Natural killer cell (primary cell): Measurements from ENCODE around the gene SPINK4. TPM values are rescaled to one million over a fixed set of nuclear protein-coding genes. Genes with fewer than 3 reads are reported as not detected.

Experiments used
- ATAC-seq, 3 donors: fragments of 150-1000 bp in 2 of 3; fragments of 200-7000 bp in 1 of 3; cut with Tn5 transposase; 1 replicate in 1 of 3; 2 replicates in 2 of 3; pipeline ENCODE4 v1.10.0; 2021; ENCODE audit warnings: mild to moderate bottlenecking in 2 of 3, moderate library complexity in 2 of 3
- DNase-seq, 2 donors: peaks; one replicate each; pipeline versions ENCODE4 v3.0.0 to v3.0.0-alpha.2; 2013 to 2021; ENCODE audit warnings: mixed read lengths in 1 of 2
- H3K27ac ChIP-seq: one replicate; pipeline ENCODE4 v1.5.1; 2013; ENCODE audit warnings: mild to moderate bottlenecking, low read length
- H3K27me3 ChIP-seq: one replicate; pipeline ENCODE4 v1.6.1; 2013; ENCODE audit warnings: low read length; ENCODE audit not compliant: control insufficient read depth, insufficient read depth
- H3K36me3 ChIP-seq: one replicate; pipeline ENCODE4 v1.6.1; 2013; ENCODE audit warnings: low read length; ENCODE audit not compliant: control insufficient read depth, insufficient read depth
- H3K4me1 ChIP-seq: one replicate; pipeline ENCODE4 v1.6.1; 2013; ENCODE audit warnings: low read length; ENCODE audit not compliant: control insufficient read depth, insufficient read depth
- H3K4me3 ChIP-seq: one replicate; pipeline ENCODE4 v1.5.1; 2013; ENCODE audit warnings: low read length
- H3K9me3 ChIP-seq: one replicate; pipeline ENCODE4 v1.6.1; 2013; ENCODE audit warnings: low read length; ENCODE audit not compliant: control insufficient read depth, insufficient read depth
- H3K27ac Mint-ChIP-seq, 2 donors: one replicate each; pipeline ENCODE4 v1.8.0; 2022; ENCODE audit warnings: mild to moderate bottlenecking in 2 of 2, mixed read lengths in 2 of 2, moderate library complexity in 1 of 2
- H3K27me3 Mint-ChIP-seq, 2 donors: one replicate each; pipeline ENCODE4 v1.8.0; 2022; ENCODE audit warnings: low read depth in 2 of 2, mixed read lengths in 2 of 2
- H3K36me3 Mint-ChIP-seq: one replicate; pipeline ENCODE4 v1.8.0; 2022; ENCODE audit warnings: mixed read lengths
- H3K4me1 Mint-ChIP-seq, 2 donors: one replicate each; pipeline ENCODE4 v1.8.0; 2022; ENCODE audit warnings: mixed read lengths in 2 of 2
- H3K4me3 Mint-ChIP-seq: one replicate; pipeline ENCODE4 v1.8.0; 2022; ENCODE audit warnings: mild to moderate bottlenecking, moderate library complexity, mixed read lengths
- H3K9me3 Mint-ChIP-seq, 2 donors: one replicate each; pipeline ENCODE4 v1.8.0; 2022; ENCODE audit warnings: mixed read lengths in 2 of 2
- WGBS: methylation state at CpG from one replicate; pipeline ENCODE4 v1.1.7; 2013; ENCODE audit warnings: missing lambda C conversion rate; ENCODE audit not compliant: insufficient coverage; 5-methylcytosine and 5-hydroxymethylcytosine counted together
- intact Hi-C: fragments of 100-400 bp; cut with micrococcal nuclease; formaldehyde crosslinking; loops from one replicate; pipeline ENCODE4 v1.14.2; 2022
- total RNA-seq, 4 donors: library from RNA; stranded (reverse); fragments of 120-200 nt in 1 of 4; gene quantifications; one replicate each; pipeline versions ENCODE4 v1.2.3 to v1.2.4, GENCODE V29; 2013 to 2022
- TF ChIP-seq, protein P1 (sequence below): fragments of 200-600 bp; IDR thresholded peaks from one replicate; pipeline ENCODE4 v1.8.0; 2022; ENCODE audit warnings: antibody characterized with exemption

SPINK4 gene
- total RNA-seq, 3 donors from 2014 or later (not counting 1 experiment from before 2014, with no cell fraction given), result not detected

DNA sequence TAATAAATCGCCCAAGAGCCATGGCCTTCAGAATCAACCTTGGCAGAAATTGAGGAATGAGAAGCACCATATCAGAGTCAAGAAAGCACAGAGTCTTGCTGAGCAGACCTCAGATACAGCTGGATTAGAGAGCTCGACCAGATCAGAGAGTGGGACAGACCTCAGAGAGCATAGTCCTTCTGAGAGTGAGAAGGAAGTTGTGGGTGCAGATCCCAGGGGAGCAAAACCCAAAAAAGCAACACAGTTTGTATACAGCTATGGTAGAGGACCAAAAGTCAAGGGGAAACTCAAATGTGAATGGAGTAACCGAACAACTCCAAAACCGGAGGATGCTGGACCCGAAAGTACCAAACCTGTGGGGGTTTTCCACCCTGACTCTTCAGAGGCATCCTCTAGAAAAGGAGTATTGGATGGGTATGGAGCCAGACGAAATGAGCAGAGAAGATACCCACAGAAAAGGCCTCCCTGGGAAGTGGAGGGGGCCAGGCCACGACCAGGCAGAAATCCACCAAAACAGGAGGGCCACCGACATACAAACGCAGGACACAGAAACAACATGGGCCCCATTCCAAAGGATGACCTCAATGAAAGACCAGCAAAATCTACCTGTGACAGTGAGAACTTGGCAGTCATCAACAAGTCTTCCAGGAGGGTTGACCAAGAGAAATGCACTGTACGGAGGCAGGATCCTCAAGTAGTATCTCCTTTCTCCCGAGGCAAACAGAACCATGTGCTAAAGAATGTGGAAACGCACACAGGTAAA is 54.9 kb downstream of the SPINK4 start:
- ATAC-seq (no peak), DNase-seq (no peak)
- Mint-ChIP-seq H3K4me3 (no peak overlapping the region), H3K36me3 (peaks cover 29% of the 10 kb centered on the region), H3K27ac (peak overlapping the region; percentile 36 to 100), H3K9me3 (no peaks in the 10 kb centered on the region), H3K4me1 (peaks cover 73 to 78% of the 10 kb centered on the region in 2 donors), H3K27me3 (peaks cover 0 to 3% of the 10 kb centered on the region in 2 donors)
- Histone ChIP-seq H3K9me3 (no peaks in the 10 kb centered on the region), H3K27ac (peak overlapping the region; percentile 27), H3K27me3 (no peaks in the 10 kb centered on the region), H3K4me1 (peaks cover 42% of the 10 kb centered on the region), H3K4me3 (no peak overlapping the region), H3K36me3 (peaks cover 58% of the 10 kb centered on the region)
- TF ChIP-seq, protein P1, sequence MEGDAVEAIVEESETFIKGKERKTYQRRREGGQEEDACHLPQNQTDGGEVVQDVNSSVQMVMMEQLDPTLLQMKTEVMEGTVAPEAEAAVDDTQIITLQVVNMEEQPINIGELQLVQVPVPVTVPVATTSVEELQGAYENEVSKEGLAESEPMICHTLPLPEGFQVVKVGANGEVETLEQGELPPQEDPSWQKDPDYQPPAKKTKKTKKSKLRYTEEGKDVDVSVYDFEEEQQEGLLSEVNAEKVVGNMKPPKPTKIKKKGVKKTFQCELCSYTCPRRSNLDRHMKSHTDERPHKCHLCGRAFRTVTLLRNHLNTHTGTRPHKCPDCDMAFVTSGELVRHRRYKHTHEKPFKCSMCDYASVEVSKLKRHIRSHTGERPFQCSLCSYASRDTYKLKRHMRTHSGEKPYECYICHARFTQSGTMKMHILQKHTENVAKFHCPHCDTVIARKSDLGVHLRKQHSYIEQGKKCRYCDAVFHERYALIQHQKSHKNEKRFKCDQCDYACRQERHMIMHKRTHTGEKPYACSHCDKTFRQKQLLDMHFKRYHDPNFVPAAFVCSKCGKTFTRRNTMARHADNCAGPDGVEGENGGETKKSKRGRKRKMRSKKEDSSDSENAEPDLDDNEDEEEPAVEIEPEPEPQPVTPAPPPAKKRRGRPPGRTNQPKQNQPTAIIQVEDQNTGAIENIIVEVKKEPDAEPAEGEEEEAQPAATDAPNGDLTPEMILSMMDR, result no peak
- 82% methylated on average over 11 of the region's 12 CpGs for WGBS
- intact Hi-C loops, result loop anchor here (10.0 kb wide), 1 partner anchor 740 kb away; the partner anchor contains the start of genes SMIM27 and TOPORS

DNA sequence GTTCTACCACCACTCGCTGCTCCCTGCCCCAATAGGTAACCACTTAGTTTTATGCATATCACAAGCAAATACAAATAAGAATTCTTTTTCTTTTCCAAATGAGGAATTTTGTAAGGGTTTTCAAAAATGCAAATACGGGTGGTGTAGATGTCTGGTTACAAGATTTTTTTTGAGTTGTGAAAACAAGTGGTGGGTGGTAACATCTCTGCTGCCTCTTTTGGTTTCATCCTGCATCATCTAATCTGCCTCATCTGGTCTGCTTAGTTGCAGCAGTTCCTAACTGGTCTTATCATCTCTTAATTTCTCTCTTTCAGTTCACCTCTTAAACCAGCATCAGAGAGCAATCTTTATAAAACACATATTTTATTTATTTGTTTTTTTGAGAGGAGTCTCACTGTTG is 55.6 kb downstream of the SPINK4 start:
- H3K36me3 ChIP-seq, result peaks cover 62% of the 10 kb centered on the region

DNA sequence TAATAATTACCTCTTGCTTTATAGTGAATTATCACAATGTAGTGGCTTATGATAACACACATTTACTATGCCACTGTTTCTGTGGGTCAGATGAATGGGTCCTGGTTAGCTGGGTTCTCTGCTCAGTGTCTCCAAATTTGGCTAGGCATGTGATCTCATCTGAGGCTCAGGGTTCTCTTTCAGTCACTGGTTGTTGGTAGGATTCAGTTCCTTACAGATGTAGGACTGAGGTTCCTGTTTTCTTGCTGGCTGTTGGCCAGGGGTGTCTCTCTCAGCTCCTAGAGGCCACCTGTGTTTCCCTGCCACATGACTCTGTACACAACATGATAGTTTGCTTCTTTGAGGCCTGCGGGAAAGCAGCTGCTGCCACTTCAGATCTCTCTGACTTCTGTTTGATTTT is 57.5 kb downstream of the SPINK4 start:
- TF ChIP-seq, protein P1, result no peak
- Histone ChIP-seq H3K36me3 (peaks cover 74% of the 10 kb centered on the region), H3K27me3 (no peaks in the 10 kb centered on the region), H3K27ac (peak overlapping the region; percentile 61), H3K9me3 (no peaks in the 10 kb centered on the region), H3K4me3 (no peak overlapping the region), H3K4me1 (peaks cover 26% of the 10 kb centered on the region)
- Mint-ChIP-seq H3K9me3 (no peaks in the 10 kb centered on the region), H3K27me3 (no peaks in the 10 kb centered on the region), H3K4me1 (peaks cover 52 to 57% of the 10 kb centered on the region in 2 donors), H3K4me3 (no peak overlapping the region), H3K36me3 (peaks cover 29% of the 10 kb centered on the region), H3K27ac (peak overlapping the region; percentile 2 to 35)
- intact Hi-C loops, result loop anchor here (10.0 kb wide), 1 partner anchor 743 kb away; the partner anchor contains the start of genes SMIM27 and TOPORS
- peak in 2 of 3 donors; percentile 30 to 50 for ATAC-seq
- 7% methylated on average over 1 of the region's 1 CpG for WGBS
- DNase-seq, result peak in 1 of 2 donors; percentile 22

More for the DNA sequence above, 55.6 kb downstream of the SPINK4 start:
- H3K4me3 Mint-ChIP-seq, result no peak overlapping the region
- no peak overlapping the region for H3K27ac Mint-ChIP-seq
- Histone ChIP-seq H3K4me3 (no peak overlapping the region), H3K27ac (peak overlapping the region; percentile 45), H3K27me3 (no peaks in the 10 kb centered on the region), H3K9me3 (no peaks in the 10 kb centered on the region), H3K4me1 (peaks cover 40% of the 10 kb centered on the region)
- DNase-seq, result no peak
- ATAC-seq, result no peak
- peaks cover 67 to 73% of the 10 kb centered on the region in 2 donors for H3K4me1 Mint-ChIP-seq
- H3K36me3 Mint-ChIP-seq, result peaks cover 29% of the 10 kb centered on the region
- no peaks in the 10 kb centered on the region for H3K9me3 Mint-ChIP-seq
- 60% methylated on average over 1 of the region's 2 CpGs for WGBS
- intact Hi-C loops, result loop anchor here (10.0 kb wide), 1 partner anchor 741 kb away; the partner anchor contains the start of genes SMIM27 and TOPORS
- H3K27me3 Mint-ChIP-seq, result no peaks in the 10 kb centered on the region
- TF ChIP-seq, protein P1, result no peak

Other genes starting within 250 kb of the SPINK4 start
- gene APTX, start 238.5 kb upstream of the SPINK4 start, total RNA-seq, result 10 to 100 TPM; 23.0 to 25.9 (median 24.5) TPM
- gene DNAJA1, start 214.9 kb upstream of the SPINK4 start, total RNA-seq, result 100 to 1,000 TPM; 150 to 244 (median 192) TPM
- gene SMU1, start 163.5 kb upstream of the SPINK4 start, total RNA-seq, result 10 to 100 TPM; 21.9 to 23.2 (median 22.1) TPM
- 100 to 1,000 TPM; 122 to 143 (median 128) TPM for gene B4GALT1, start 72.8 kb upstream of the SPINK4 start, total RNA-seq
- gene BAG1, start 24.5 kb downstream of the SPINK4 start, total RNA-seq, result 100 to 1,000 TPM in 1 of 3 donors, 10 to 100 TPM in 2; 83.4 to 102 (median 93.4) TPM
- gene CHMP5, start 24.9 kb downstream of the SPINK4 start, total RNA-seq, result 10 to 100 TPM; 21.3 to 24.5 (median 24.0) TPM
- 10 to 100 TPM; 33.0 to 38.8 (median 38.5) TPM for gene NFX1, start 50.3 kb downstream of the SPINK4 start, total RNA-seq
- not detected for gene AQP7, start 162.4 kb downstream of the SPINK4 start, total RNA-seq
- 10 to 100 TPM in 1 of 3 donors, 1 to 10 TPM in 2; 3.9 to 12.7 (median 6.1) TPM for gene AQP3, start 207.4 kb downstream of the SPINK4 start, total RNA-seq
- gene NOL6, start 233.8 kb downstream of the SPINK4 start, total RNA-seq, result 10 to 100 TPM; 34.2 to 42.2 (median 38.2) TPM